SK-N-SH treated with all-trans-retinoic acid at 6 μM for 48 hours (cell line): ENCODE results near the gene DCDC1.
"Not testable (repeated sequence)": the region's sequence is repeated elsewhere in the genome, so short reads cannot be mapped to it uniquely, and the experiment has no call there.

ENCODE experiments used
- ATAC-seq: fragments of 200-7000 bp; cut with Tn5 transposase; 3 replicates; pipeline ENCODE4 v1.9.1; 2020; ENCODE audit warnings: mild to moderate bottlenecking, moderate library complexity
- ARNTL ChIP-seq: fragments of 450-650 bp; formaldehyde crosslinking; IDR thresholded peaks from 2 replicates; pipeline ENCODE4 v1.5.0; 2020; ENCODE audit warnings: low read depth, mild to moderate bottlenecking, moderate library complexity, borderline replicate concordance
- BACH2 ChIP-seq: fragments of 250-450 bp; sonication (Bioruptor Pico); IDR thresholded peaks from 2 replicates; pipeline ENCODE4 v1.9.0; 2021; ENCODE audit warnings: mild to moderate bottlenecking, borderline replicate concordance
- CREB5 ChIP-seq: fragments of 250-450 bp; sonication (Bioruptor Pico); IDR thresholded peaks from 2 replicates; pipeline ENCODE4 v1.5.1; 2020; ENCODE audit warnings: low read depth, mild to moderate bottlenecking, moderate library complexity
- CSDC2 ChIP-seq: fragments of 250-450 bp; sonication (Bioruptor Pico); IDR thresholded peaks from 2 replicates; pipeline ENCODE4 v1.5.0; 2020; ENCODE audit warnings: mild to moderate bottlenecking, moderate library complexity
- ESRRG ChIP-seq: fragments of 250-450 bp; sonication (Bioruptor Pico); IDR thresholded peaks from 2 replicates; pipeline ENCODE4 v1.6.1; 2021; ENCODE audit warnings: mild to moderate bottlenecking
- ISL1 ChIP-seq: fragments of 250-450 bp; sonication (Bioruptor Pico); IDR thresholded peaks from 2 replicates; pipeline ENCODE4 v2.1.2; 2022; ENCODE audit warnings: mild to moderate bottlenecking, moderate library complexity
- OSR1 ChIP-seq: fragments of 250-450 bp; sonication (Bioruptor Pico); IDR thresholded peaks from 2 replicates; pipeline ENCODE4 v1.8.0; 2022; ENCODE audit warnings: moderate library complexity, mild to moderate bottlenecking, inconsistent platforms
- PPARA ChIP-seq: fragments of 250-450 bp; sonication (Bioruptor Pico); IDR thresholded peaks from 2 replicates; pipeline ENCODE4 v1.5.0; 2020; ENCODE audit warnings: mild to moderate bottlenecking, borderline replicate concordance
- RARB ChIP-seq: fragments of 250-450 bp; sonication (Bioruptor Pico); IDR thresholded peaks from 2 replicates; pipeline ENCODE4 v1.8.0; 2021; ENCODE audit warnings: mild to moderate bottlenecking, moderate library complexity
- TOX ChIP-seq: fragments of 250-450 bp; sonication (Bioruptor Pico); IDR thresholded peaks from 2 replicates; pipeline ENCODE4 v1.8.0; 2021; ENCODE audit warnings: mild to moderate bottlenecking, moderate library complexity, borderline replicate concordance
- ZC3H10 ChIP-seq: fragments of 250-450 bp; sonication (Bioruptor Pico); IDR thresholded peaks from 2 replicates; pipeline ENCODE4 v1.5.1; 2021; ENCODE audit warnings: mild to moderate bottlenecking, moderate library complexity
- ZFP3 ChIP-seq: fragments of 250-450 bp; sonication (Bioruptor Pico); IDR thresholded peaks from 2 replicates; pipeline ENCODE4 v1.5.0; 2020; ENCODE audit warnings: mild to moderate bottlenecking, moderate library complexity
- ZFP30 ChIP-seq: fragments of 450-650 bp; formaldehyde crosslinking; IDR thresholded peaks from 2 replicates; pipeline ENCODE4 v1.5.0; 2022; ENCODE audit warnings: mild to moderate bottlenecking, moderate library complexity
- ZNF565 ChIP-seq: fragments of 450-650 bp; formaldehyde crosslinking; conservative IDR thresholded peaks from 2 replicates; pipeline ENCODE4 v1.5.0; 2020; ENCODE audit warnings: low read depth, mild to moderate bottlenecking, moderate library complexity
- ZNF70 ChIP-seq: fragments of 450-650 bp; formaldehyde crosslinking; IDR thresholded peaks from 2 replicates; pipeline ENCODE4 v1.5.0; 2020; ENCODE audit warnings: mild to moderate bottlenecking, moderate library complexity
- ZNF8 ChIP-seq: fragments of 450-650 bp; formaldehyde crosslinking; IDR thresholded peaks from 2 replicates; pipeline ENCODE4 v1.5.0; 2020; ENCODE audit warnings: mild to moderate bottlenecking, moderate library complexity
- TF ChIP-seq, protein P1 (sequence below): fragments of 250-450 bp; sonication (Bioruptor Pico); IDR thresholded peaks from 2 replicates; pipeline ENCODE4 v1.8.0; 2021; ENCODE audit warnings: low read depth, mild to moderate bottlenecking, moderate library complexity, borderline replicate concordance
- TF ChIP-seq, protein P2 (sequence below): fragments of 250-450 bp; sonication (Bioruptor Pico); IDR thresholded peaks from 2 replicates; pipeline ENCODE4 v1.5.1; 2021; ENCODE audit warnings: mild to moderate bottlenecking, moderate library complexity
- TF ChIP-seq, protein P3 (sequence below): fragments of 250-450 bp; sonication (Bioruptor Pico); IDR thresholded peaks from 2 replicates; pipeline ENCODE4 v1.5.0; 2020; ENCODE audit warnings: mild to moderate bottlenecking, moderate library complexity

DCDC1 gene

GRCh38 chr11:31327417-31327816 is 42.1 kb downstream of the DCDC1 start:
- no peak for ATAC-seq

GRCh38 chr11:31326470-31327148 is 42.9 kb downstream of the DCDC1 start:
- no peak for ATAC-seq

More at GRCh38 chr11:31327417-31327816, 42.1 kb downstream of the DCDC1 start:
- TF ChIP-seq ZNF8 (no peak), BACH2 (CRISPR knock-in tag) (no peak)
- TF ChIP-seq, protein P1, sequence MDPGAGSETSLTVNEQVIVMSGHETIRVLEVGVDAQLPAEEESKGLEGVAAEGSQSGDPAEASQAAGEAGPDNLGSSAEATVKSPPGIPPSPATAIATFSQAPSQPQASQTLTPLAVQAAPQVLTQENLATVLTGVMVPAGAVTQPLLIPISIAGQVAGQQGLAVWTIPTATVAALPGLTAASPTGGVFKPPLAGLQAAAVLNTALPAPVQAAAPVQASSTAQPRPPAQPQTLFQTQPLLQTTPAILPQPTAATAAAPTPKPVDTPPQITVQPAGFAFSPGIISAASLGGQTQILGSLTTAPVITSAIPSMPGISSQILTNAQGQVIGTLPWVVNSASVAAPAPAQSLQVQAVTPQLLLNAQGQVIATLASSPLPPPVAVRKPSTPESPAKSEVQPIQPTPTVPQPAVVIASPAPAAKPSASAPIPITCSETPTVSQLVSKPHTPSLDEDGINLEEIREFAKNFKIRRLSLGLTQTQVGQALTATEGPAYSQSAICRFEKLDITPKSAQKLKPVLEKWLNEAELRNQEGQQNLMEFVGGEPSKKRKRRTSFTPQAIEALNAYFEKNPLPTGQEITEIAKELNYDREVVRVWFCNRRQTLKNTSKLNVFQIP (CRISPR knock-in tag) = no peak

DNA sequence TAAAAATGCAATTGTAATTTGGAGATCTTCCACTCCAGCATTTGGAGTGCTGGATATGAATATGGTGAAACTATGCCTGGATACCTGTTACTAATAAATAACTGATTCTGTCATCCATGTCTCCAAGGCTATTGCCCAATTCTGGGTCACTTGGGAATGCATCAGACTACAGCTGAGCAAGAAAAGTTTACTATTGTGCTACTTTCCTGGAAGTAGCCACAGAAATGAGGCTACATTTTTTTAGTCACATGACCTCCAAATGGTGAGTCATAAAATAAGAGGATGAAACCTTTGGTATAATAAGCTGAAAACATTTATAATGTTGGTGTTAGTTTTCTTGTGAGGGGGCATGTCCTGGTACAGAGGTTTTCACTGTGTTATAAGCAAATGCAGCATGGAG is 44.4 kb downstream of the DCDC1 start:
- no peak for TF ChIP-seq ZFP3 (CRISPR knock-in tag)
- no peak for TF ChIP-seq ESRRG (CRISPR knock-in tag)
- no peak for TF ChIP-seq TOX (CRISPR knock-in tag)
- TF ChIP-seq ARNTL (CRISPR knock-in tag) = no peak
- ATAC-seq = no peak

More at GRCh38 chr11:31326470-31327148, 42.9 kb downstream of the DCDC1 start:
- TF ChIP-seq ZNF70 (CRISPR knock-in tag) = no peak
- TF ChIP-seq, protein P2, sequence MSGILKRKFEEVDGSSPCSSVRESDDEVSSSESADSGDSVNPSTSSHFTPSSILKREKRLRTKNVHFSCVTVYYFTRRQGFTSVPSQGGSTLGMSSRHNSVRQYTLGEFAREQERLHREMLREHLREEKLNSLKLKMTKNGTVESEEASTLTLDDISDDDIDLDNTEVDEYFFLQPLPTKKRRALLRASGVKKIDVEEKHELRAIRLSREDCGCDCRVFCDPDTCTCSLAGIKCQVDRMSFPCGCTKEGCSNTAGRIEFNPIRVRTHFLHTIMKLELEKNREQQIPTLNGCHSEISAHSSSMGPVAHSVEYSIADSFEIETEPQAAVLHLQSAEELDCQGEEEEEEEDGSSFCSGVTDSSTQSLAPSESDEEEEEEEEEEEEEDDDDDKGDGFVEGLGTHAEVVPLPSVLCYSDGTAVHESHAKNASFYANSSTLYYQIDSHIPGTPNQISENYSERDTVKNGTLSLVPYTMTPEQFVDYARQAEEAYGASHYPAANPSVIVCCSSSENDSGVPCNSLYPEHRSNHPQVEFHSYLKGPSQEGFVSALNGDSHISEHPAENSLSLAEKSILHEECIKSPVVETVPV (CRISPR knock-in tag) = no peak
- TF ChIP-seq ZNF565 = no peak
- TF ChIP-seq RARB (CRISPR knock-in tag) = no peak
- TF ChIP-seq CSDC2 (CRISPR knock-in tag) = no peak
- no peak for TF ChIP-seq ZC3H10 (CRISPR knock-in tag)
- TF ChIP-seq ZFP3 (CRISPR knock-in tag) = no peak
- no peak for TF ChIP-seq PPARA (CRISPR knock-in tag)
- TF ChIP-seq, protein P3, sequence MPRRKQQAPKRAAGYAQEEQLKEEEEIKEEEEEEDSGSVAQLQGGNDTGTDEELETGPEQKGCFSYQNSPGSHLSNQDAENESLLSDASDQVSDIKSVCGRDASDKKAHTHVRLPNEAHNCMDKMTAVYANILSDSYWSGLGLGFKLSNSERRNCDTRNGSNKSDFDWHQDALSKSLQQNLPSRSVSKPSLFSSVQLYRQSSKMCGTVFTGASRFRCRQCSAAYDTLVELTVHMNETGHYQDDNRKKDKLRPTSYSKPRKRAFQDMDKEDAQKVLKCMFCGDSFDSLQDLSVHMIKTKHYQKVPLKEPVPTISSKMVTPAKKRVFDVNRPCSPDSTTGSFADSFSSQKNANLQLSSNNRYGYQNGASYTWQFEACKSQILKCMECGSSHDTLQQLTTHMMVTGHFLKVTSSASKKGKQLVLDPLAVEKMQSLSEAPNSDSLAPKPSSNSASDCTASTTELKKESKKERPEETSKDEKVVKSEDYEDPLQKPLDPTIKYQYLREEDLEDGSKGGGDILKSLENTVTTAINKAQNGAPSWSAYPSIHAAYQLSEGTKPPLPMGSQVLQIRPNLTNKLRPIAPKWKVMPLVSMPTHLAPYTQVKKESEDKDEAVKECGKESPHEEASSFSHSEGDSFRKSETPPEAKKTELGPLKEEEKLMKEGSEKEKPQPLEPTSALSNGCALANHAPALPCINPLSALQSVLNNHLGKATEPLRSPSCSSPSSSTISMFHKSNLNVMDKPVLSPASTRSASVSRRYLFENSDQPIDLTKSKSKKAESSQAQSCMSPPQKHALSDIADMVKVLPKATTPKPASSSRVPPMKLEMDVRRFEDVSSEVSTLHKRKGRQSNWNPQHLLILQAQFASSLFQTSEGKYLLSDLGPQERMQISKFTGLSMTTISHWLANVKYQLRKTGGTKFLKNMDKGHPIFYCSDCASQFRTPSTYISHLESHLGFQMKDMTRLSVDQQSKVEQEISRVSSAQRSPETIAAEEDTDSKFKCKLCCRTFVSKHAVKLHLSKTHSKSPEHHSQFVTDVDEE (CRISPR knock-in tag) = no peak
- TF ChIP-seq ARNTL (CRISPR knock-in tag) = no peak
- no peak for TF ChIP-seq CREB5 (CRISPR knock-in tag)
- no peak for TF ChIP-seq ZFP30 (CRISPR knock-in tag)
- TF ChIP-seq TOX (CRISPR knock-in tag) = no peak
- no peak for TF ChIP-seq ISL1

- TF ChIP-seq ARNTL (CRISPR knock-in tag) = no peak
- no peak for TF ChIP-seq OSR1 (CRISPR knock-in tag)
- no peak for TF ChIP-seq ESRRG (CRISPR knock-in tag)
- TF ChIP-seq, protein P1 (CRISPR knock-in tag) = no peak
- ATAC-seq = no peak
These were observed 46.4 kb downstream of the DCDC1 start for GRCh38 chr11:31323145-31323544.

- ATAC-seq = not testable (repeated sequence)
These were observed 48.0 kb downstream of the DCDC1 start for GRCh38 chr11:31321494-31321893.
